ENCODE results near the gene FGFRL1. TPM values are rescaled to one million over a fixed set of nuclear protein-coding genes. Genes with fewer than 3 reads are reported as not detected.

FGFRL1 gene
- total and polyA plus RNA-seq, 2 experiments from 2014 or later: 10.8 to 58.7 TPM

- Histone ChIP-seq H3K79me2 (ENCODE audit: insufficient read depth) (no peaks in the 10 kb centered on the region), H3K4me1 (ENCODE audit: insufficient read depth) (no peaks in the 10 kb centered on the region), H4K20me1 (ENCODE audit: insufficient read depth) (no peaks in the 10 kb centered on the region), H2AFZ (no peak overlapping the region), H3K9me3 (ENCODE audit: low read depth) (no peaks in the 10 kb centered on the region), H3K4me2 (ENCODE audit: unreplicated experiment) (no peak overlapping the region), H3F3A (ENCODE audit: insufficient read depth) (no peaks in the 10 kb centered on the region), H3K36me3 (ENCODE audit: low read depth) (no peaks in the 10 kb centered on the region), H3K9me2 (ENCODE audit: insufficient read depth) (no peaks in the 10 kb centered on the region), H3K27me3 (replicated peaks; ENCODE audit: insufficient read depth) (peaks cover 36% of the 10 kb centered on the region), H3K4me3 (no peak overlapping the region), H3K9ac (no peak overlapping the region), H3K27ac (no peak overlapping the region)
- 50 to 66% methylated on average over 6 of the region's 6 CpGs for WGBS, 2 experiments (ENCODE audit: low coverage in 1 of 2, low lambda C conversion rate in 2 of 2, missing lambda C conversion rate in 2 of 2)
- TF ChIP-seq EZH2 (IDR thresholded peaks at IDR 0.05; ENCODE audit: insufficient read depth, poor library complexity, severe bottlenecking): no peak
- no peak for TF ChIP-seq EZH2phosphoT487 (IDR thresholded peaks at IDR 0.05; ENCODE audit: insufficient read depth, low read depth)
- in situ Hi-C loops (cut with MboI): no loop called here
- no peak for DNase-seq
These were observed 50.3 kb downstream of the FGFRL1 start for GRCh38 chr4:1061760-1062159.

- Histone ChIP-seq H4K20me1 (ENCODE audit: insufficient read depth) (no peaks in the 10 kb centered on the region), H3K27me3 (replicated peaks; ENCODE audit: insufficient read depth) (peaks cover 40% of the 10 kb centered on the region), H3K9me2 (ENCODE audit: insufficient read depth) (no peaks in the 10 kb centered on the region), H3K36me3 (ENCODE audit: low read depth) (no peaks in the 10 kb centered on the region), H3K4me1 (ENCODE audit: insufficient read depth) (no peaks in the 10 kb centered on the region), H3K79me2 (ENCODE audit: insufficient read depth) (no peaks in the 10 kb centered on the region), H3K4me2 (ENCODE audit: unreplicated experiment) (no peak overlapping the region), H2AFZ (no peak overlapping the region), H3K4me3 (no peak overlapping the region), H3K9ac (no peak overlapping the region), H3F3A (ENCODE audit: insufficient read depth) (no peaks in the 10 kb centered on the region), H3K27ac (no peak overlapping the region), H3K9me3 (ENCODE audit: low read depth) (no peaks in the 10 kb centered on the region)
- WGBS, 2 experiments (ENCODE audit: low coverage in 1 of 2, low lambda C conversion rate in 2 of 2, missing lambda C conversion rate in 2 of 2): 66 to 67% methylated on average over 7 of the region's 7 CpGs
- no peak for DNase-seq
- in situ Hi-C loops (cut with MboI): no loop called here
- no peak for TF ChIP-seq EZH2phosphoT487 (IDR thresholded peaks at IDR 0.05; ENCODE audit: insufficient read depth, low read depth)
- no peak for TF ChIP-seq EZH2 (IDR thresholded peaks at IDR 0.05; ENCODE audit: insufficient read depth, poor library complexity, severe bottlenecking)
These were observed 51.0 kb downstream of the FGFRL1 start for GRCh38 chr4:1062419-1062818.

GRCh38 chr4:1065732-1066131 is 54.3 kb downstream of the FGFRL1 start:
- no peak for DNase-seq
- Histone ChIP-seq H3K9me3 (ENCODE audit: low read depth) (no peaks in the 10 kb centered on the region), H2AFZ (no peak overlapping the region), H3K36me3 (ENCODE audit: low read depth) (no peaks in the 10 kb centered on the region), H3K9ac (no peak overlapping the region), H3K4me2 (ENCODE audit: unreplicated experiment) (no peak overlapping the region), H4K20me1 (ENCODE audit: insufficient read depth) (no peaks in the 10 kb centered on the region), H3K9me2 (ENCODE audit: insufficient read depth) (no peaks in the 10 kb centered on the region), H3F3A (ENCODE audit: insufficient read depth) (no peaks in the 10 kb centered on the region), H3K4me3 (no peak overlapping the region), H3K4me1 (ENCODE audit: insufficient read depth) (no peaks in the 10 kb centered on the region), H3K27ac (no peak overlapping the region), H3K79me2 (ENCODE audit: insufficient read depth) (no peaks in the 10 kb centered on the region), H3K27me3 (replicated peaks; ENCODE audit: insufficient read depth) (peaks cover 55% of the 10 kb centered on the region)
- in situ Hi-C loops (cut with MboI): no loop called here
- TF ChIP-seq EZH2 (IDR thresholded peaks at IDR 0.05; ENCODE audit: insufficient read depth, poor library complexity, severe bottlenecking) (no peak), EZH2phosphoT487 (IDR thresholded peaks at IDR 0.05; ENCODE audit: insufficient read depth, low read depth) (no peak)
- 32 to 34% methylated on average over 4 of the region's 4 CpGs for WGBS, 2 experiments (ENCODE audit: low coverage in 1 of 2, low lambda C conversion rate in 2 of 2, missing lambda C conversion rate in 2 of 2)

DNA sequence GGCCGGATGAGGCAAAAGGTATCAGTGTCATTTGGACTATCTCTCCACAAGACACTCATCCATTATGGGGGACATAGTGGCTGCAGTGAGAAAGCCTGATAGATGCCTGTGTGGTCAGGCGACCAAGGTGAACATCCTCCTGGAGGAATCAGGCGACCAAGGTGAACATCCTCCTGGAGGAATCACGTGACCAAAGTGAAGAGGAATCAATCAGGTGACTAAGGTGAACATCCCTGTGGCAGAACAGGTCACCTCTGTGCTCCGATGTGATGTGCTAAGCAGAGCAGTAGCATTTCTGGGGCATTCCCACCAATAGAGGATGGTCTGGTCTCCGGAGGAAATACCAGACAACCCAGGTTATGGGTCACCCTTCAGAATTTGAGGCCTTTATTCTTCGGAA is 58.0 kb downstream of the FGFRL1 start:
- Histone ChIP-seq H3K9ac (no peak overlapping the region), H3K79me2 (ENCODE audit: insufficient read depth) (no peaks in the 10 kb centered on the region), H2AFZ (no peak overlapping the region), H3K27ac (no peak overlapping the region), H3F3A (ENCODE audit: insufficient read depth) (no peaks in the 10 kb centered on the region), H3K4me2 (ENCODE audit: unreplicated experiment) (no peak overlapping the region), H3K4me3 (no peak overlapping the region), H3K36me3 (ENCODE audit: low read depth) (no peaks in the 10 kb centered on the region), H3K9me3 (ENCODE audit: low read depth) (no peaks in the 10 kb centered on the region), H3K9me2 (ENCODE audit: insufficient read depth) (no peaks in the 10 kb centered on the region), H3K27me3 (replicated peaks; ENCODE audit: insufficient read depth) (peaks cover 37% of the 10 kb centered on the region), H4K20me1 (ENCODE audit: insufficient read depth) (no peaks in the 10 kb centered on the region), H3K4me1 (ENCODE audit: insufficient read depth) (no peaks in the 10 kb centered on the region)
- no peak for DNase-seq
- WGBS, 2 experiments (ENCODE audit: low coverage in 1 of 2, low lambda C conversion rate in 2 of 2, missing lambda C conversion rate in 2 of 2): 64 to 67% methylated on average over 7 of the region's 7 CpGs
- no peak for TF ChIP-seq EZH2phosphoT487 (IDR thresholded peaks at IDR 0.05; ENCODE audit: insufficient read depth, low read depth)
- TF ChIP-seq EZH2 (IDR thresholded peaks at IDR 0.05; ENCODE audit: insufficient read depth, poor library complexity, severe bottlenecking): no peak
- in situ Hi-C loops (cut with MboI): no loop called here

Measured in GM23248 (cell line).